Bronchial epithelial cell (primary cell): Measurements from ENCODE around the gene EIF4E3. TPM values are rescaled to one million over a fixed set of nuclear protein-coding genes. Genes with fewer than 3 reads are reported as not detected.
A peak's percentile ranks its signal among the peaks of the same experiment; 100 is the strongest.

Experiments
- DNase-seq: peaks from one replicate; pipeline ENCODE4 v3.0.0-alpha.2; 2010; ENCODE audit warnings: low read depth
- FAIRE-seq: peaks from 2 replicates; lab custom pipeline; 2011; peaks lifted over from hg19 to GRCh38; lab: Jason Lieb, UNC
- H3K27me3 ChIP-seq: 2 replicates; pipeline ENCODE4 v1.5.1; 2011; ENCODE audit warnings: low read length; ENCODE audit not compliant: control insufficient read depth, insufficient read depth
- H3K36me3 ChIP-seq: 2 replicates; pipeline ENCODE4 v1.5.1; 2011; ENCODE audit warnings: low read length; ENCODE audit not compliant: control insufficient read depth, insufficient read depth
- H3K4me3 ChIP-seq: 2 replicates; pipeline ENCODE4 v1.5.1; 2011; ENCODE audit warnings: mild to moderate bottlenecking, low read depth, low read length, control low read depth
- CTCF ChIP-seq: IDR thresholded peaks from 2 replicates; pipeline ENCODE4 v1.5.1; 2011; ENCODE audit warnings: mild to moderate bottlenecking, moderate library complexity, low read length, control low read depth, inconsistent platforms; ENCODE audit not compliant: insufficient read depth, severe bottlenecking
- total RNA-seq: library from RNA; depleted of rRNA; stranded (reverse); fragments of >200 nt; gene quantifications from 2 replicates; pipeline ENCODE4 v1.2.1, GENCODE V29; 2014

EIF4E3 gene
- total RNA-seq, 1 donor from 2014 or later, result 2.1 TPM

GRCh38 chr3:71641674-71642073, 83.5 kb downstream of the EIF4E3 start:
- Histone ChIP-seq H3K27me3 (no peaks in the 10 kb centered on the region), H3K36me3 (no peaks in the 10 kb centered on the region), H3K4me3 (no peak overlapping the region)
- no peak for TF ChIP-seq CTCF
- no peak for FAIRE-seq
- DNase-seq, result peak; percentile 8

- no peaks in the 10 kb centered on the region for H3K36me3 ChIP-seq
- DNase-seq (no peak), FAIRE-seq (no peak)
- no peak for TF ChIP-seq CTCF
- no peaks in the 10 kb centered on the region for H3K27me3 ChIP-seq
- no peak overlapping the region for H3K4me3 ChIP-seq
Observed at GRCh38 chr3:71640331-71640983, 84.7 kb downstream of the EIF4E3 start.

- Histone ChIP-seq H3K36me3 (no peaks in the 10 kb centered on the region), H3K4me3 (no peak overlapping the region), H3K27me3 (no peaks in the 10 kb centered on the region)
- FAIRE-seq (no peak), DNase-seq (no peak)
- no peak for TF ChIP-seq CTCF
Observed at GRCh38 chr3:71636482-71636881, 88.7 kb downstream of the EIF4E3 start.

GRCh38 chr3:71636001-71636400, 89.2 kb downstream of the EIF4E3 start:
- Histone ChIP-seq H3K4me3 (no peak overlapping the region), H3K27me3 (no peaks in the 10 kb centered on the region), H3K36me3 (no peaks in the 10 kb centered on the region)
- no peak for DNase-seq
- no peak for FAIRE-seq
- TF ChIP-seq CTCF, result no peak

- Histone ChIP-seq H3K36me3 (no peaks in the 10 kb centered on the region), H3K27me3 (no peaks in the 10 kb centered on the region), H3K4me3 (no peak overlapping the region)
- FAIRE-seq (no peak), DNase-seq (no peak)
- TF ChIP-seq CTCF, result no peak
Observed at GRCh38 chr3:71634671-71635070, 90.5 kb downstream of the EIF4E3 start.

- TF ChIP-seq CTCF, result no peak
- Histone ChIP-seq H3K27me3 (no peaks in the 10 kb centered on the region), H3K36me3 (no peaks in the 10 kb centered on the region), H3K4me3 (no peak overlapping the region)
- DNase-seq (no peak), FAIRE-seq (no peak)
Observed at GRCh38 chr3:71629711-71630110, 95.5 kb downstream of the EIF4E3 start.
